ENCODE data around the gene RSPH1.

Gene RSPH1

DNA sequence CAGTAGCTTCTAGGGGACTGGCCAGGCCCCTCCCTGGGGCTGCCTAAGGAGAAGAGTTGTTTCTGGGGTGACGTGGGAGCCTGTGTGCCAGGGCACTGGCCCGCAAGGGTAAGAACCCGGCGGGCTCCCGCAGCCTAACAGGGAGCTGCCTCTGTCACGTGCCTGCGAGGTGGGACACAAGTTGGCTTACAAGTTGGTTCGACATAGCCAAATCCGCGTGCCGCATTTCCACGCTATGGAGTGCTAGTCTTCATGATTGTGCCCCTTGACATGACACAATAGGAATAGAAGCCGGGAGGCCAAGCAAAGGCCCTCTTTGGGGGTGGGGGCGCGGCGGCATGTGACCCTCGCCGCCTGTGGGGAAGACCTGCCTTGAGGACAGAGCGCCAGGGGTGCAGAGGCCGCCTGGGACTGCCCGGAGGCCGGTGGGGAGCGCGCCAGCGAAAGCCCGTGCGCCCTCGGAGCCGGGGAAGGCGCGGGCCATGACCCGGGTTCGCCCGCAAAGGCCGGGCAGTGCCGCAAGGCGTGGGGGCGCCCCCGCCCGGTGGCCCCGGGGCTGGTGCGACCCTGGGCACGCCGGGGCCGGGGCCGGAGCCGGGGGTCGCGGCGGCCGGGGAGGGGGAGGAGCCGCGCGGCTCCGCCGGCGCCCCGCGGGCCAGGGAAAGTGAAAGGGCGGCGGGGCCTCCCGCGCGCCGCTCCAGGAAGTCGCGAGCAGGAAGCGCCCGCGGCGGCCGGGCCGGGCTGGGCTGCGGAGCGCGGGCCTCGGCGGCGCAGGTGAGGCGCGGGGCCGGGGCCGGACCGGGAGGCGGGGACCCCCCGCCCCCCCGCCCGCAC, 17.3 kb upstream of the RSPH1 start, which contains the start of gene SLC37A1:
SLC37A1 (plus strand) TSS at position 702 of the 834 bp plus-strand sequence. CDS start 4,603 bp downstream, outside the sequence.
- Mint-ChIP-seq H3K4me1 (ENCODE audit: low read depth) (peaks cover 11% of the 10 kb centered on the region), H3K9me3 (no peaks in the 10 kb centered on the region), H3K4me3 (peak within 1 kb of the TSS; percentile 84), H3K36me3 (ENCODE audit: low read depth) (peaks cover 7% of the 10 kb centered on the region), H3K27me3 (ENCODE audit: low read depth) (peaks cover 22% of the 10 kb centered on the region), H3K27ac (peak within 1 kb of the TSS; percentile 81)
- peak; percentile 40 for DNase-seq (ENCODE audit: low spot score)

GRCh38 chr21:42512346-42513034, 16.5 kb upstream of the RSPH1 start:
- H3K4me3 Mint-ChIP-seq = peak overlapping the region; percentile 80
- peaks cover 22% of the 10 kb centered on the region for H3K27me3 Mint-ChIP-seq (ENCODE audit: low read depth)
- peaks cover 3% of the 10 kb centered on the region for H3K36me3 Mint-ChIP-seq (ENCODE audit: low read depth)
- peaks cover 11% of the 10 kb centered on the region for H3K4me1 Mint-ChIP-seq (ENCODE audit: low read depth)
- DNase-seq (ENCODE audit: low spot score) = no peak
- peak overlapping the region; percentile 55 for H3K27ac Mint-ChIP-seq
- H3K9me3 Mint-ChIP-seq = no peaks in the 10 kb centered on the region

GRCh38 chr21:42509244-42509643, 13.2 kb upstream of the RSPH1 start:
- DNase-seq (ENCODE audit: low spot score) = no peak
- peaks cover 27% of the 10 kb centered on the region for H3K27me3 Mint-ChIP-seq (ENCODE audit: low read depth)
- H3K4me3 Mint-ChIP-seq = no peak overlapping the region
- H3K27ac Mint-ChIP-seq = no peak overlapping the region
- H3K36me3 Mint-ChIP-seq (ENCODE audit: low read depth) = no peaks in the 10 kb centered on the region
- H3K9me3 Mint-ChIP-seq = no peaks in the 10 kb centered on the region
- H3K4me1 Mint-ChIP-seq (ENCODE audit: low read depth) = peaks cover 2% of the 10 kb centered on the region

- H3K4me3 Mint-ChIP-seq = no peak overlapping the region
- no peak for DNase-seq (ENCODE audit: low spot score)
- H3K4me1 Mint-ChIP-seq (ENCODE audit: low read depth) = peaks cover 5% of the 10 kb centered on the region
- H3K9me3 Mint-ChIP-seq = no peaks in the 10 kb centered on the region
- H3K27ac Mint-ChIP-seq = no peak overlapping the region
- no peaks in the 10 kb centered on the region for H3K36me3 Mint-ChIP-seq (ENCODE audit: low read depth)
- H3K27me3 Mint-ChIP-seq (ENCODE audit: low read depth) = peaks cover 27% of the 10 kb centered on the region
Observed at GRCh38 chr21:42508371-42508770, 12.3 kb upstream of the RSPH1 start.

GRCh38 chr21:42507418-42507817, 11.4 kb upstream of the RSPH1 start:
- Mint-ChIP-seq H3K4me3 (no peak overlapping the region), H3K36me3 (ENCODE audit: low read depth) (no peaks in the 10 kb centered on the region), H3K4me1 (ENCODE audit: low read depth) (peaks cover 5% of the 10 kb centered on the region), H3K27me3 (ENCODE audit: low read depth) (peaks cover 26% of the 10 kb centered on the region), H3K9me3 (no peaks in the 10 kb centered on the region), H3K27ac (no peak overlapping the region)
- DNase-seq (ENCODE audit: low spot score) = no peak

GRCh38 chr21:42505090-42505726, 9.2 kb upstream of the RSPH1 start:
- Mint-ChIP-seq H3K4me3 (no peak overlapping the region), H3K4me1 (ENCODE audit: low read depth) (peaks cover 2% of the 10 kb centered on the region), H3K27me3 (ENCODE audit: low read depth) (peaks cover 24% of the 10 kb centered on the region), H3K27ac (no peak overlapping the region), H3K36me3 (ENCODE audit: low read depth) (no peaks in the 10 kb centered on the region), H3K9me3 (no peaks in the 10 kb centered on the region)
- DNase-seq (ENCODE audit: low spot score) = no peak

- Mint-ChIP-seq H3K27me3 (ENCODE audit: low read depth) (peaks cover 18% of the 10 kb centered on the region), H3K4me1 (ENCODE audit: low read depth) (peaks cover 2% of the 10 kb centered on the region), H3K9me3 (no peaks in the 10 kb centered on the region), H3K27ac (no peak overlapping the region), H3K36me3 (ENCODE audit: low read depth) (no peaks in the 10 kb centered on the region), H3K4me3 (no peak overlapping the region)
- no peak for DNase-seq (ENCODE audit: low spot score)
Observed at GRCh38 chr21:42503711-42504110, 7.7 kb upstream of the RSPH1 start.

DNA sequence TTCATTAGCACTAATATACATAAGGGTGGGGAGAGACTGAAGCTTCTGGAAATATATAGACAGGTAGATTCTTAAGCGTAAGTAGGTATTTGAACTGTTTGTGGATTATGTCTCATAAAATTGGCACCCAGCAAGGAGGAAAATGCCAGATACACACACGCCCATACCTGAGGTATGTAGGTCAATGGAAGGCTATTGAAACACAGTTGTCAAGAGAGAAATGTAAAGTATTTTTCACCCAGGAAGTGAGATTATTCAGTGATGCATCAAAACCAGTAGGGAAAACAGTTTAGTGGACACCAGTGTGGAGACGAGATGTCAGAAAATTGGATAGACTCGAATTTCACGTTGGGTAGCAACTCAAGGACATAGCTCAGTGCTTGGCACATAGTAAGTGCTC, 4.7 kb upstream of the RSPH1 start:
- Mint-ChIP-seq H3K4me1 (ENCODE audit: low read depth) (peaks cover 14% of the 10 kb centered on the region), H3K27me3 (ENCODE audit: low read depth) (peaks cover 18% of the 10 kb centered on the region), H3K9me3 (no peaks in the 10 kb centered on the region), H3K27ac (no peak overlapping the region), H3K36me3 (ENCODE audit: low read depth) (no peaks in the 10 kb centered on the region), H3K4me3 (no peak overlapping the region)
- no peak for DNase-seq (ENCODE audit: low spot score)

- no peak for DNase-seq (ENCODE audit: low spot score)
- Mint-ChIP-seq H3K4me1 (ENCODE audit: low read depth) (peaks cover 18% of the 10 kb centered on the region), H3K27me3 (ENCODE audit: low read depth) (peaks cover 17% of the 10 kb centered on the region), H3K4me3 (no peak overlapping the region), H3K36me3 (ENCODE audit: low read depth) (no peaks in the 10 kb centered on the region), H3K9me3 (no peaks in the 10 kb centered on the region), H3K27ac (no peak overlapping the region)
Observed at GRCh38 chr21:42500225-42500624, 4.2 kb upstream of the RSPH1 start.

GRCh38 chr21:42499444-42500112, 3.6 kb upstream of the RSPH1 start:
- H3K27ac Mint-ChIP-seq = no peak overlapping the region
- H3K4me3 Mint-ChIP-seq = no peak overlapping the region
- no peaks in the 10 kb centered on the region for H3K9me3 Mint-ChIP-seq

GRCh38 chr21:42498012-42498411, 2.0 kb upstream of the RSPH1 start:
- no peak for DNase-seq (ENCODE audit: low spot score)
- Mint-ChIP-seq H3K27me3 (ENCODE audit: low read depth) (peaks cover 12% of the 10 kb centered on the region), H3K4me3 (no peak overlapping the region), H3K4me1 (ENCODE audit: low read depth) (peaks cover 16% of the 10 kb centered on the region), H3K27ac (no peak overlapping the region), H3K36me3 (ENCODE audit: low read depth) (no peaks in the 10 kb centered on the region), H3K9me3 (no peaks in the 10 kb centered on the region)

More at GRCh38 chr21:42499444-42500112, 3.6 kb upstream of the RSPH1 start:
- Mint-ChIP-seq H3K27me3 (ENCODE audit: low read depth) (peaks cover 11% of the 10 kb centered on the region), H3K4me1 (ENCODE audit: low read depth) (peaks cover 18% of the 10 kb centered on the region), H3K36me3 (ENCODE audit: low read depth) (no peaks in the 10 kb centered on the region)
- DNase-seq (ENCODE audit: low spot score) = no peak

GRCh38 chr21:42496839-42497202, 797 bp upstream of the RSPH1 start:
- peaks cover 4% of the 10 kb centered on the region for H3K27me3 Mint-ChIP-seq (ENCODE audit: low read depth)
- peak overlapping the region; percentile 85 for H3K27ac Mint-ChIP-seq
- H3K4me3 Mint-ChIP-seq = peak overlapping the region; percentile 88
- H3K36me3 Mint-ChIP-seq (ENCODE audit: low read depth) = no peaks in the 10 kb centered on the region
- DNase-seq (ENCODE audit: low spot score) = no peak
- no peaks in the 10 kb centered on the region for H3K9me3 Mint-ChIP-seq
- peaks cover 21% of the 10 kb centered on the region for H3K4me1 Mint-ChIP-seq (ENCODE audit: low read depth)

DNA sequence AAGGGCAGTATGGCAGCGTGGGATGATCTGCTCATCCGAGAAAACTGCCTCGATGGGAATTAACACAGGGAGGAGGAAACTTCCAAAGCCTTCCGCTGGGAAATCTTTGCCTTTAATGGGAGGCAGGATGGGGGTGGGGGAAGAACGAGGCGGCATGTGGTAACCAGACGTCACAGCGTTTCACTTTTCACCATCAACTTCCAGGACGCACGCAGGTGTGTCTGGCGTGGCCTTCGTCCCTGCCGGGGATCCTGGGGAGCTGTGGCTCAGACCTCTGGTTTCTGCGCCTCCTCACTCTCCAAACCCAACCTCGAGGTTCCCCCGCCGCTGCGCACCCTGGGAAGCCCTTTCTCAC, 282 bp downstream of the RSPH1 start:
- DNase-seq (ENCODE audit: low spot score) = no peak
- Mint-ChIP-seq H3K27me3 (ENCODE audit: low read depth) (peaks cover 4% of the 10 kb centered on the region), H3K36me3 (ENCODE audit: low read depth) (no peaks in the 10 kb centered on the region), H3K4me1 (ENCODE audit: low read depth) (peaks cover 21% of the 10 kb centered on the region), H3K4me3 (peak overlapping the region; percentile 88), H3K9me3 (no peaks in the 10 kb centered on the region), H3K27ac (peak overlapping the region; percentile 80)

- Mint-ChIP-seq H3K27ac (no peak overlapping the region), H3K9me3 (no peaks in the 10 kb centered on the region), H3K27me3 (ENCODE audit: low read depth) (peaks cover 7% of the 10 kb centered on the region), H3K4me3 (peak overlapping the region; percentile 88), H3K4me1 (ENCODE audit: low read depth) (peaks cover 24% of the 10 kb centered on the region), H3K36me3 (ENCODE audit: low read depth) (no peaks in the 10 kb centered on the region)
- DNase-seq (ENCODE audit: low spot score) = no peak
Observed at GRCh38 chr21:42495027-42495426, 997 bp downstream of the RSPH1 start.
